SK-N-SH treated with all-trans-retinoic acid at 6 μM for 48 hours (cell line): Measurements from ENCODE around the gene KCNG1.

Experiments used
- CREB5 ChIP-seq: fragments of 250-450 bp; sonication (Bioruptor Pico); IDR thresholded peaks from 2 replicates; pipeline ENCODE4 v1.5.1; 2020; ENCODE audit warnings: low read depth, mild to moderate bottlenecking, moderate library complexity
- ESRRG ChIP-seq: fragments of 250-450 bp; sonication (Bioruptor Pico); IDR thresholded peaks from 2 replicates; pipeline ENCODE4 v1.6.1; 2021; ENCODE audit warnings: mild to moderate bottlenecking
- PATZ1 ChIP-seq: fragments of 250-450 bp; sonication (Bioruptor Pico); IDR thresholded peaks from 2 replicates; pipeline ENCODE4 v1.8.0; 2020; ENCODE audit warnings: mild to moderate bottlenecking, moderate library complexity, borderline replicate concordance
- ZFP30 ChIP-seq: fragments of 450-650 bp; formaldehyde crosslinking; IDR thresholded peaks from 2 replicates; pipeline ENCODE4 v1.5.0; 2022; ENCODE audit warnings: mild to moderate bottlenecking, moderate library complexity
- TF ChIP-seq, protein P1 (sequence below): fragments of 250-450 bp; sonication (Bioruptor Pico); IDR thresholded peaks from 2 replicates; pipeline ENCODE4 v1.5.1; 2021; ENCODE audit warnings: mild to moderate bottlenecking, moderate library complexity

DNA sequence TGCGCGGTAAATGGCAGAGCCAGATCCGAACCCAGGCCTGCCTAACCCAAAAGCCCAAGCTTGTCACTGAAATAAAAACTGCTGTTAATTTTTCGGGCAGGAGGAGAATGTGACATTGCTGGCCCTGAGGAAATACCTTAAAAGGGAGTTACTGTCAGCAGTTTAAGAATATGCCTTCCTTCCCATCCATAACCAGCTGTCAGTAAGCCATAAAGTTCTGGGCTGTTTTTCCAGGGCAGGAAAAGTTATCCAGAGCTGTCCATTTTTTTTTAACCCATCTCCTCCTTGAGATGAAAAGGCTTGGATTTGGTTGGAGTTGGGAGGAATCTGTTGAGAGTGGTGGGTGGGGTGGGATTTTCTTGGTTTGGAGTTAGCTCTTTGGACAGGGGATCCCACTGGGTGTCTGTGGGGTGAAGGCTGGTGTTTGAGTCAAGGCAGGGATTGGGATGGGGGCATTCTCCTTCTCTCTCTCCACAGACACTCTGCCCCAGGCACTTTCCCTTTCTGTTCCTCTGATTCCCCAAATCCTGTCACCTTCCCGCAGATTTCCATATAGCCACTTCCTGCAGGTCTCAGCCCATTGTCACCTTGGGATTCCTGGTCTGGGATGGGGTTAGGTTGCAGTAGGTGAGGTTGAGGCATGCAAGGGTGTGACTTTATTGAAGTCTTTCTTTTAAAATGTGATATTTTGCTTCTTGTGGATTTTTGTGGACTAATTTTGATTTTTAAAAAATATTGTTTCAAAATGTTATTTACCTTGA is 4.3 kb upstream of the KCNG1 start:
- TF ChIP-seq, protein P1, sequence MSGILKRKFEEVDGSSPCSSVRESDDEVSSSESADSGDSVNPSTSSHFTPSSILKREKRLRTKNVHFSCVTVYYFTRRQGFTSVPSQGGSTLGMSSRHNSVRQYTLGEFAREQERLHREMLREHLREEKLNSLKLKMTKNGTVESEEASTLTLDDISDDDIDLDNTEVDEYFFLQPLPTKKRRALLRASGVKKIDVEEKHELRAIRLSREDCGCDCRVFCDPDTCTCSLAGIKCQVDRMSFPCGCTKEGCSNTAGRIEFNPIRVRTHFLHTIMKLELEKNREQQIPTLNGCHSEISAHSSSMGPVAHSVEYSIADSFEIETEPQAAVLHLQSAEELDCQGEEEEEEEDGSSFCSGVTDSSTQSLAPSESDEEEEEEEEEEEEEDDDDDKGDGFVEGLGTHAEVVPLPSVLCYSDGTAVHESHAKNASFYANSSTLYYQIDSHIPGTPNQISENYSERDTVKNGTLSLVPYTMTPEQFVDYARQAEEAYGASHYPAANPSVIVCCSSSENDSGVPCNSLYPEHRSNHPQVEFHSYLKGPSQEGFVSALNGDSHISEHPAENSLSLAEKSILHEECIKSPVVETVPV (CRISPR knock-in tag), result no peak
- no peak for TF ChIP-seq ZFP30
- TF ChIP-seq ESRRG, result no peak
- no peak for TF ChIP-seq CREB5 (CRISPR knock-in tag)
- no peak for TF ChIP-seq PATZ1 (CRISPR knock-in tag)
